Keratinocyte (primary cell): Measurements from ENCODE around the gene RIMS4.

Experiments
- CTCF ChIP-seq, 3 experiments: IDR thresholded peaks in 1 of 3; conservative IDR thresholded peaks in 1 of 3; optimal IDR thresholded peaks in 1 of 3; 2 replicates in 2 of 3; 3 replicates in 1 of 3; pipeline versions ENCODE3 to v1.5.1; 2011; ENCODE audit warnings: low read length in 3 of 3, mild to moderate bottlenecking in 3 of 3, moderate library complexity in 2 of 3, control low read depth in 1 of 3, inconsistent platforms in 1 of 3; ENCODE audit not compliant: insufficient read depth in 2 of 3; ENCODE audit errors: extremely low read depth in 1 of 3
- EZH2 ChIP-seq: IDR thresholded peaks from one replicate; pipeline ENCODE4 v1.6.1; 2012; ENCODE audit warnings: inconsistent platforms, mild to moderate bottlenecking, low read length, moderate library complexity

DNA sequence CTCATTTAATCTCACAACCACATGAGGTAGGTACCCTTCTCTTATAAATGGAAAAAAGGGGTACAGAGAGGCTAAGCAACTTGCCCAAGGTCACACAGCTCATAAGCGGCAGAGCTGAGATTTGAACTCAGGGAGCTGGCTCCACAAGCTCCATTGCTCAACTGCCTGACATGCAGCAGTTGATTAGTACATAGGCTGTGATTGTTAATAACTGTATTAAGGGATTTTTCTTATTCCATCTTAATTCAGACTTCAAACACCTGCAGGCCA is 88.6 kb downstream of the RIMS4 start:
- TF ChIP-seq CTCF (optimal IDR thresholded peaks at IDR 0.05 in 1 of 3, IDR thresholded peaks at IDR 0.05 in 1 of 3, conservative IDR thresholded peaks at IDR 0.05 in 1 of 3; ENCODE audit: extremely low read depth in 1 of 3, insufficient read depth in 2 of 3, low read length in 3 of 3) (no peak), EZH2 (no peak)
